ENCODE data around the gene CDC42BPG.
A peak's percentile ranks its signal among the peaks of the same experiment; 100 is the strongest.
"Not testable (repeated sequence)": the region's sequence is repeated elsewhere in the genome, so short reads cannot be mapped to it uniquely, and the experiment has no call there.

CDC42BPG gene

GRCh38 chr11:64832467-64833197 is 11.8 kb downstream of the CDC42BPG start:
- DNase-seq = no peak

DNA sequence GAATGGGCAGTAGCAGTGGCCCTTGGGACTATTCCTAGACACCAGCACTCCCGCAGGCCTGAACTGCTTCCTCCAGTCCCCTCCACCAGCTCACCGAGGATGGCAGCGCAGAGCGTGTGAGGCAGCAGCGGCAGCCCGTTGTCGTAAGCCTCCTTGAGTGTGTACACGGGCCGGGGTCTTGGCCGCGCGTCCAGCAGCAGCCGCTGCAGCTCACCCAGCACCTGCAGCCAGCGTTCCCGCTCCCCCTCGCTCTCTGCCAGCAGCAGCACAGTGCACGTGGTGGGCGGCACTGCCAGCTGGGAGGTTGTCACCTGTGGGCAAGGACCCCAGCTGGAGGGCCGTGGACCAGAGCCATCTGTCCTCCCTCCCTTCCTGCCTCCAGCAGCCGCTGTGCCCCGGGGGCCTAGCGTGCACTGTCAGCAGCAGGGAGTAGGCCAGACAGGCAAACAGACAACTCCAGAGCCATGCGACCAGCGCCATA is 13.0 kb downstream of the CDC42BPG start:
- no peak for DNase-seq

GRCh38 chr11:64829536-64830251 is 14.8 kb downstream of the CDC42BPG start:
- no peak for DNase-seq

DNA sequence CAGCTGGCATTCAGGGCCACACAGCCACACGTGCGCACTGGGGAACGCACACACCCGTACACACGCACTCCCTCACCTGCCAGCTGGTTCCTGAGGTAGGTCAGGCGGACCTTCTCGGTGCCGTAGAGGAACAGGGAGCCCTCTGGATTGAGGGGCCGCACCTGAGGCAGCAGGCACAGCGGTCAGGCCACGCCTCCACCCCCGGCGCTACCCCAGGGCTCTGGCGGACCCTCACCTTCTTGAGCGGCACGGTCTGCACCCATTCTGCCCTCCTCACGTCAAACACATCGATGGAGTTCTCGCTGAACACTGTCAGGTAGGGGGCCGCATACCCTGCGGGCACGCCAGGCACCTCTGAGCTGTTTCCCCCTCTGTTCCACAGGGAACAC is 17.0 kb downstream of the CDC42BPG start:
- no peak for DNase-seq

GRCh38 chr11:64826578-64827450 is 17.6 kb downstream of the CDC42BPG start:
- DNase-seq = no peak

- DNase-seq = no peak
These were observed 18.4 kb downstream of the CDC42BPG start for GRCh38 chr11:64826062-64826461.

- no peak for DNase-seq
These were observed 20.8 kb downstream of the CDC42BPG start for GRCh38 chr11:64823568-64824119.

DNA sequence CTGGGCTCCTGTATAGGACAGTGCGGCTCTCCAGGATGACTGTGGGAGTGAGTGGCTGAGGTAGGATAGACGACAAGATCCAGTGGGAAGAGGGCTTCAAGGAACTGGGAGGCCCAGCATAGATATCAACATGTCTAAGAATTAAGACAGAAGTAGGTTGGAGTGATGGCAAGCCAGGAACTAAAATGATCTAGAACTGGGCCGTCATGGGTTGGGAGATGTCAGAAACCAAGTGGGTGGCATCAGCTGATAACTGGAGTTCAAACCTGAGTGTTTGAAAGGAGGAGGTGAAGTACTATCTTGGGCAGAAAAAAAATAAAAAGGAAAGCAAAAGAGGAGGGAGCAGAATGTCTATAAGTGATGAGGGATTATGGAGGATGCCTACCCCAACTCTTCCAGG is 27.0 kb downstream of the CDC42BPG start:
- DNase-seq = no peak

DNA sequence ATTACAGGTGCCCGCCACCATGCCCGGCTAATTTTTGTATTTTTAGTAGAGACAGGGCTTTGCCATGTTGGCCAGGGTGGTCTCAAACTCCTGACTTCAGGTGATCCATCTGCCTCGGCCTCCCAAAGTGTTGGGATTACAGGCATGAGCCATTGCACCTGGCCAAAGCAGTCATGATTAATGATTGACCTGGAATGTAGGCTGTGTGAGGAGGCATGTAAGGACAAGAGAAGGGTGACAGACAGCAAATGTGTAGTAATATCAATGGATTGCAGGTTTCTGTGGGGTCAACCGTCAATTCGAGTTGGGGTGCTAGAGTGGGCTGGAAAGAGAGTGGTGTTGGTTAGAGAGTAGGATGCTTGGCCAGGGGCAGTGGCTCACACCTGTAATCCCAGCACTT is 29.0 kb downstream of the CDC42BPG start:
- DNase-seq = not testable (repeated sequence)

DNA sequence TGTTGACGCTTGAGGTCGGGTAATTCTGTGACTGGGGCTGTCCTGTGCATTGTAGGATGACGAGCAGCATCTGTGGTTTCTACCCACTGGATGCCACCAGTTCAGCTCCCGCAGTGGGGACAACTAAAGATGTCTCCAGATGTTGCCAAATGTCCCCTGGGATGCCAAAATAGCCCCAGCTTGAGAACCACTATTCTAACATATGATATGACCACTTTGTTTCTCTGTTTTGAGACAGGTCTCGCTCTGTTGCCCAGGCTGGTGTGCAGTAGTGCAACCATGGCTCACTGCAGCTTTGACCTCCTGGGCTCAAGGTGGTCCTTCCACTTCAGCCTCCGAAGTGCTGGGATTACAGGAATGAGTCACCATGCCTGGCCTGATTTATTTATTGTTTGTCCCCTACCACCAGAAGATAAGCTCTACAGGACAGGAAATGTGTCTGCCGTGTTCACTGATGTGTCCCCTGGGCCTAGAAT is 29.7 kb downstream of the CDC42BPG start:
- no peak for DNase-seq

DNA sequence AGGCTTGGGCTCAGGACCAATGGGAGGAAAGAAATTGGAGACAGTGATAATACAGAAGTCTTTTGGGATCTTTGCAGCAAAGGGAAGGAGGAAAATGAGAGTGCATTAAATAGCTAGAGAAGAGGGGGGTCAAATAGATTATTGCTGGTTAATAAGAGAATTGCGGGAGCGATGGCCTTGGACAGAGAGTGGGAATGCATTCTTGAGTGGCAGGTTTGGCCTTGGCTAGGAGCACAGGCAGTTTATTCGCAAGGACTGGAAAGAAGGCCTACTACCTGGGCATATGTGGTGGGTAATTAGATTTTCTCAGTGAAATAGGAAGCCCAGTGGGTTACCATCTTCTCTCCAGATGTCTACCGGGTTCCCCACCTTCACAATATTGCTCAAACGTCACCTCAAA is 30.6 kb downstream of the CDC42BPG start:
- no peak for DNase-seq

GRCh38 chr11:64810891-64811272 is 33.6 kb downstream of the CDC42BPG start:
- peak; percentile 25 to 63 for DNase-seq

DNA sequence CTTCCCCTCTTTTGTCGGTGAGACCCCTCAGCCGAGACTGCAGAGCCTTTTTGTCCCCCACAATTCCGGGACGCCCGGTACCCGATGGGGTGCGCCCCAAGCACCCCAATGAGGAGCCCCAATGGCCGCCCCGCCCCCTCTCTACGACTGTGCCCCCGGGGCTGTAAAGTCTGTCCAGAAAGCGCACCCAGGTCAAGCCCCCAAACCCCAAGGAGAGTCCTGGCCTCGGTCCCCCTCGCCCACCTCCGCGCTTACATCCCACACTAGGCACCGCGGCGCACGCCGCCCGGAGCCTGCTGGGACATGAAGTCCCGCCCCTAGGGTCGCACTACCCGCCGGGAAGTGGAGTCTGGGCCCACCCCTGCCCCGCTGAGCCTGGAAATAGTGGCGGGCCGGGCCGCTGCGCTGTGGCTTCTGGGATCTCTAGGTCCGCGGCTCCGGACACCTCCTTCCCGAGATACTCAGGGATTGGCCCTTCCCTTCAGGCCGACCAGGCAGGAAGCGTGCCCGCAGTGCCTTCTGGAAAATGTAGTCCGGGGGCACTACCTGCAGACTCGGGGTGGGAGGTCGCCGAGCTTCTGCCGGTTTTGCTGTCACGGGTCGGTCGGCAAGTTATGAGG is 34.1 kb downstream of the CDC42BPG start, which contains the start of gene MEN1:
Gene MEN1 (minus strand): TSS at position 281 of the 620 bp plus-strand sequence. CDS start 442 bp downstream, outside the sequence.
- DNase-seq = peak; percentile 75 to 81

- DNase-seq = peak in 1 of 2 donors; percentile 23
These were observed 34.6 kb downstream of the CDC42BPG start for GRCh38 chr11:64809781-64810241.

- no peak for DNase-seq
These were observed 39.0 kb downstream of the CDC42BPG start for GRCh38 chr11:64805481-64805880.

- DNase-seq = no peak
These were observed 39.9 kb downstream of the CDC42BPG start for GRCh38 chr11:64804346-64805210.

DNA sequence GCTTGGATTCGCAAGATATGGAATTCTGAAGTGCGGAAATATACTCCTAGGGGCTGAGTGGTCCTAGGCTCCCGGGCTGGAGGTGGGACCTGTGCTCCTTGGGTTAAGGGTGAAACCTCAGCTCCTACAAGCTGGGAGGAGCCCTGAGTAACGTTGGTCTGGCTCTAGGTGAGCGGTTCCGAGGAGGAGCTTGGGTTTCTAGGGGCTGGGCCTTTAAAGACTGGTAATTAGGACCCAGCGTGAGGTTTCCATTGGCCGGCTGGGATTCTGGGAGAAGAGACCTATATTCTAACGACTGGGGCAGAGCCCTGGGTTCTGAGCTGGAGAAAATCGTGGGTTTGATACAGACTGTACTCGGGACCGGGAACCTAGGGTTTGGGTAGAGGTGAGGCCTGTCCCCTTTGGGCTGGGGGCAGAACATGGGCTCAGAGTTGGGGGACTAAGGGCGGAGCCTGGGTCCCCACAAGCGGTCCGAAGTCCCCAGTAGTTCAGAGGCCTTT is 40.6 kb downstream of the CDC42BPG start:
- peak in 1 of 2 donors; percentile 26 for DNase-seq

GRCh38 chr11:64803158-64803845 is 41.2 kb downstream of the CDC42BPG start, which contains the start of gene MAP4K2:
MAP4K2 (minus strand) TSS chr11:64803214; CDS start chr11:64803149, 65 bp downstream.
- peak; percentile 86 to 92 for DNase-seq

DNA sequence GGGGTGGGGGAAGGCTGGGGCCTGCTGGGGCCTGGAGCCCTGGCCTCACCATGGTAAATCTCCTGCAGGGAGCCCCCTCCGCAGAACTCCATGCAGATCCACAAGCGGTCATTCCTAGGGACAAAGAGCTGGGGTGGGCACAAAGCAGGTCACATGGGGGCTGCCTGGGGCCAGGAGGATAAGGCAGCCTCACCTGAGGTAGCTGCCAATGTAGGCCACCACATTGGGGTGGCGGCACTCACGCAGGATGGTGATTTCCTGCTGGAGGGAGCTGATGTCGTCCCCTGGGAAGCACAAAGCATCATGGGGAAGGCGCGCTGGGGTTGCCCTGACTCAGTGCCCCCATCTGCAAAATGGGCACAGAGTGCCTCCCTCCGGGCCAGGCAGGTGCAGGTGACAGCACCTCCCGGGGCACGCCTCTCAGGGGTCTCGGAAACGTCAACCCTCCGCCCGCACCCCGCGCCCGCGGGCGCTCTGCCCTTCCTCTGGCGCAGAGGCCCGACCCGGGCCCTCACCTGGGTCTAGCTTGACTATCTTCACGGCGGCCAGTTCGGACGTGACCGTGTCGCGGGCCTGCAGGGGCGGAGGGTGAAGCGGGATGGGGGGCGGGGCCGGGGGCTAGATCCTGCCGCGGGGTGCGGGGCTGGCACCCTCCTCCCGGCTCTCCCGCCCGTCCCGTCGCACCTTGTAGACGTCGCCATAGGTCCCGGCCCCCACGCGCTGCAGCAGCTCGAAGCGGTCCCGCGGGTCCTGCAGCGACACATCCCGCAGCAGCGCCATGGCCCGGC is 41.9 kb downstream of the CDC42BPG start:
- peak; percentile 37 to 51 for DNase-seq
